ENCODE measurements around the gene TXNDC5. TPM values are rescaled to one million over a fixed set of nuclear protein-coding genes. Genes with fewer than 3 reads are reported as not detected.

Gene TXNDC5
- total and polyA plus RNA-seq, 8 donors = 40.0 to 115 (median 96.6) TPM

- Histone ChIP-seq H3K9me3 (no peaks in the 10 kb centered on the region), H3K4me1 (no peaks in the 10 kb centered on the region), H3K27me3 (no peaks in the 10 kb centered on the region), H3K36me3 (no peaks in the 10 kb centered on the region), H3K4me3 (no peak overlapping the region), H3K27ac (no peak overlapping the region)
- FAIRE-seq (no peak), DNase-seq (no peak), ATAC-seq (peak in 1 of 4 donors; percentile 62)
- TF ChIP-seq CTCF (IDR thresholded peaks at IDR 0.05) = no peak
- WGBS, 2 donors = 72% methylated on average over 4 of the region's 4 CpGs
- intact Hi-C loops (cut with DNase I) = no loop called here
These were observed 74.1 kb downstream of the TXNDC5 start for GRCh38 chr6:7836371-7837026.

GRCh38 chr6:7833751-7834070, 76.9 kb downstream of the TXNDC5 start:
- Histone ChIP-seq H3K36me3 (no peaks in the 10 kb centered on the region), H3K27me3 (no peaks in the 10 kb centered on the region), H3K27ac (no peak overlapping the region), H3K4me3 (no peak overlapping the region), H3K9me3 (no peaks in the 10 kb centered on the region), H3K4me1 (no peaks in the 10 kb centered on the region)
- no peak for DNase-seq
- TF ChIP-seq CTCF (IDR thresholded peaks at IDR 0.05) = no peak
- no peak for FAIRE-seq
- 36 to 49% methylated on average over 4 of the region's 4 CpGs for WGBS, 2 donors
- no peak for ATAC-seq
- intact Hi-C loops (cut with DNase I) = no loop called here

- H3K4me3 ChIP-seq = no peak overlapping the region
- no peaks in the 10 kb centered on the region for H3K4me1 ChIP-seq
- DNase-seq = no peak
- FAIRE-seq = no peak
- WGBS, 2 donors = 64 to 76% methylated on average over 9 of the region's 9 CpGs
- intact Hi-C loops (cut with DNase I) = no loop called here
- H3K36me3 ChIP-seq = no peaks in the 10 kb centered on the region
- no peak overlapping the region for H3K27ac ChIP-seq
- no peak for TF ChIP-seq CTCF (IDR thresholded peaks at IDR 0.05)
- no peaks in the 10 kb centered on the region for H3K9me3 ChIP-seq
- no peak for ATAC-seq
- H3K27me3 ChIP-seq = no peaks in the 10 kb centered on the region
These were observed 77.5 kb downstream of the TXNDC5 start for GRCh38 chr6:7832904-7833750.

Other genes starting within 250 kb of the TXNDC5 start
- under 1 TPM; 0.09 to 0.69 (median 0.31) TPM for gene BMP6, start 184.7 kb downstream of the TXNDC5 start, total RNA-seq
- gene BMP6, start 184.7 kb downstream of the TXNDC5 start, polyA plus RNA-seq = under 1 TPM; 0.40 to 0.42 TPM
- gene BLOC1S5, start 153.6 kb upstream of the TXNDC5 start, total RNA-seq = 1 to 10 TPM; 3.2 to 9.0 (median 5.3) TPM
- gene BLOC1S5, start 153.6 kb upstream of the TXNDC5 start, polyA plus RNA-seq = 1 to 10 TPM; 2.6 to 4.8 TPM
- 10 to 100 TPM in 4 of 6 donors, 1 to 10 TPM in 2; 5.6 to 17.0 (median 12.4) TPM for gene EEF1E1, start 191.8 kb upstream of the TXNDC5 start, total RNA-seq
- gene EEF1E1, start 191.8 kb upstream of the TXNDC5 start, polyA plus RNA-seq = 10 to 100 TPM; 13.3 to 20.6 TPM

Data from pancreas (tissue), 10 donors.